BE2C (cell line): ENCODE measurements around the gene USP11.

ENCODE experiments used
- DNase-seq: peaks from one replicate; pipeline ENCODE4 v3.0.0-alpha.2; 2020
- H3K27me3 ChIP-seq: fragments of 250-450 bp; sonication (Bioruptor Pico); 2 replicates; pipeline ENCODE4 v1.5.1; 2020; ENCODE audit warnings: mild to moderate bottlenecking
- H3K36me3 ChIP-seq: fragments of 250-450 bp; sonication (Bioruptor Pico); 2 replicates; pipeline ENCODE4 v1.5.1; 2020; ENCODE audit warnings: mild to moderate bottlenecking
- H3K4me1 ChIP-seq: fragments of 250-450 bp; sonication (Bioruptor Pico); 2 replicates; pipeline ENCODE4 v1.5.1; 2020
- H3K4me3 ChIP-seq: 2 replicates; pipeline ENCODE4 v1.5.1; 2011; ENCODE audit warnings: low read depth, low read length
- H3K9me3 ChIP-seq: fragments of 250-450 bp; sonication (Bioruptor Pico); 2 replicates; pipeline ENCODE4 v1.5.1; 2020
- CTCF ChIP-seq: IDR thresholded peaks from 2 replicates; pipeline ENCODE4 v1.5.1; 2012; ENCODE audit warnings: mild to moderate bottlenecking, low read depth, low read length

Gene USP11

DNA sequence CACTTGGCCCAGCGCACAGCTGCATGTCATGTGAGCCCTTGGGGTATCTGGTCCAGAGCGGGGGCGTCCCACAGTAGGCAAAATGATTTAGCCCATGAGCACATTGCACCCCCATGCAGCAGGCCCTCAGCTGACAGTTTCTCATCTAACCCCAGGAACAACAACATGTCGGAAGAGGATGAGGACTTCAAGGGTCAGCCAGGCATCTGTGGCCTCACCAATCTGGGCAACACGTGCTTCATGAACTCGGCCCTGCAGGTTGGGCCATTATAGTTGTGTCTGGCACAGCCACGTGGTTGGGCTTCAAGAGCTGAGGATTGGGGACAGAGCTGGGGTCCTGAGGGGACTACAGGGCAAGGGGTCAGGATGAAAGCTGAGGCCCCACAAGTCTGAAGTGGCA lies 7.8 kb downstream of the USP11 start:
- Histone ChIP-seq H3K9me3 (no peaks in the 10 kb centered on the region), H3K4me3 (no peak overlapping the region), H3K36me3 (no peaks in the 10 kb centered on the region; the same call in 1 of the 2 replicates), H3K27me3 (no peaks in the 10 kb centered on the region), H3K4me1 (no peaks in the 10 kb centered on the region)
- TF ChIP-seq CTCF = no peak
- DNase-seq = no peak

- no peak overlapping the region for H3K4me3 ChIP-seq
- no peaks in the 10 kb centered on the region; the same call in 1 of the 2 replicates for H3K36me3 ChIP-seq
- H3K4me1 ChIP-seq = no peaks in the 10 kb centered on the region
- H3K27me3 ChIP-seq = no peaks in the 10 kb centered on the region
- DNase-seq = no peak
- no peaks in the 10 kb centered on the region for H3K9me3 ChIP-seq
- TF ChIP-seq CTCF = no peak
Observed at GRCh38 chrX:47241201-47242011, 8.6 kb downstream of the USP11 start.

DNA sequence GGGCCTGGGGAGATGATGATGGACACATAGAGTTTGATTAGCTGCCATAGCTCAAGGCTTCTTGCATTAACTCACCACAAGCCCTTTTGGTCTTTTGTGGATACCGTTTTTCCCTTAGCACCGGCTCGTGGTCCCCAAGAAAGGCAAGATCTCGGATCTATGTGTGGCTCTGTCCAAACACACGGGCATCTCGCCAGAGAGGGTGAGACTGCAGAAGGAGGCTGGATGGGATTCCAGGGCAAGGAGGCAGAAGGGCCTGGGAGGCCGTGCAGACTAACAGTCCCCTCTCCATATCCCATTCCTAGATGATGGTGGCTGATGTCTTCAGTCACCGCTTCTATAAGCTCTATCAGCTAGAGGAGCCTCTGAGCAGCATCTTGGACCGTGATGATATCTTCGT lies 9.5 kb downstream of the USP11 start:
- no peak for DNase-seq

GRCh38 chrX:47243351-47243750 lies 10.5 kb downstream of the USP11 start:
- no peak for DNase-seq
- Histone ChIP-seq H3K27me3 (no peaks in the 10 kb centered on the region), H3K4me1 (no peaks in the 10 kb centered on the region), H3K9me3 (no peaks in the 10 kb centered on the region), H3K36me3 (no peaks in the 10 kb centered on the region; the same call in 1 of the 2 replicates), H3K4me3 (no peak overlapping the region)
- no peak for TF ChIP-seq CTCF

More for the DNA sequence above, 9.5 kb downstream of the USP11 start:
- TF ChIP-seq CTCF = no peak
- no peaks in the 10 kb centered on the region for H3K4me1 ChIP-seq
- no peak overlapping the region for H3K4me3 ChIP-seq
- H3K36me3 ChIP-seq = no peaks in the 10 kb centered on the region; the same call in 1 of the 2 replicates
- no peaks in the 10 kb centered on the region for H3K27me3 ChIP-seq
- no peaks in the 10 kb centered on the region for H3K9me3 ChIP-seq

DNA sequence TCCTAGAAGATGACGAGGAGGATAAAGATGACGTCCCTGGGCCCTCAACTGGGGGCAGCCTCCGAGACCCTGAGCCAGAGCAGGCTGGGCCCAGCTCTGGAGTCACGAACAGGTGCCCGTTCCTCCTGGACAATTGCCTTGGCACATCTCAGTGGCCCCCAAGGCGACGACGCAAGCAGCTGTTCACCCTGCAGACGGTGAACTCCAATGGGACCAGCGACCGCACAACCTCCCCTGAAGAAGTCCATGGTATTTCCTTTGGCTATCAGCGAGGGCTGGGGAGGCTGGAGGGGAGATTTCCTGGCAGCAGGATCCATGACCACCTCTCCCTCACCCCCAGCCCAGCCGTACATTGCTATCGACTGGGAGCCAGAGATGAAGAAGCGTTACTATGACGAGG lies 11.9 kb downstream of the USP11 start:
- H3K27me3 ChIP-seq = no peaks in the 10 kb centered on the region
- TF ChIP-seq CTCF = no peak
- DNase-seq = no peak
- H3K9me3 ChIP-seq = no peaks in the 10 kb centered on the region
- no peaks in the 10 kb centered on the region for H3K4me1 ChIP-seq
- no peak overlapping the region for H3K4me3 ChIP-seq
- no peaks in the 10 kb centered on the region; the same call in 1 of the 2 replicates for H3K36me3 ChIP-seq

- no peak for TF ChIP-seq CTCF
- Histone ChIP-seq H3K4me1 (no peaks in the 10 kb centered on the region), H3K27me3 (no peaks in the 10 kb centered on the region), H3K4me3 (no peak overlapping the region), H3K9me3 (no peaks in the 10 kb centered on the region), H3K36me3 (no peaks in the 10 kb centered on the region; the same call in 1 of the 2 replicates)
- no peak for DNase-seq
Observed at GRCh38 chrX:47245156-47245555, 12.3 kb downstream of the USP11 start.
